H1 (cell line): ENCODE results near the gene GPR15. TPM values are rescaled to one million over a fixed set of nuclear protein-coding genes. Genes with fewer than 3 reads are reported as not detected.

Experiments used
- polyA plus RNA-seq, 7 experiments: library from polyadenylated mRNA; depleted of rRNA in 3 of 7; stranded (reverse) in 5 of 7; unstranded in 2 of 7; fragments of >200 nt in 5 of 7; fragments of 200-250 nt in 2 of 7; gene quantifications; 1 replicate in 5 of 7; 2 replicates in 1 of 7; 4 replicates in 1 of 7; pipeline versions ENCODE4 v1.2.1 to v1.2.3, GENCODE V29; 2011 to 2013; ENCODE audit warnings: missing spikeins in 2 of 7, mixed read lengths in 2 of 7
- total RNA-seq: library from RNA; stranded (reverse); fragmentation: NEBNext Ultra II Directional; extraction: Animal tissue kit (Norgen Biotek cat#: 25700); gene quantifications from 2 replicates; pipeline ENCODE4 v1.2.1, GENCODE V29; 2021
- TF ChIP-seq, protein P1 (sequence below): fragments of 300-600 bp; sonication (generic); IDR thresholded peaks from 2 replicates; pipeline ENCODE4 v1.7.1; 2012; ENCODE audit warnings: low read length, moderate library complexity, mild to moderate bottlenecking, inconsistent platforms; ENCODE audit not compliant: insufficient replicate concordance

GPR15 gene
- total and polyA plus RNA-seq, 2 of the 8 experiments (the other 6 are each of a cell fraction or from before 2014, with no cell fraction given): not detected

DNA sequence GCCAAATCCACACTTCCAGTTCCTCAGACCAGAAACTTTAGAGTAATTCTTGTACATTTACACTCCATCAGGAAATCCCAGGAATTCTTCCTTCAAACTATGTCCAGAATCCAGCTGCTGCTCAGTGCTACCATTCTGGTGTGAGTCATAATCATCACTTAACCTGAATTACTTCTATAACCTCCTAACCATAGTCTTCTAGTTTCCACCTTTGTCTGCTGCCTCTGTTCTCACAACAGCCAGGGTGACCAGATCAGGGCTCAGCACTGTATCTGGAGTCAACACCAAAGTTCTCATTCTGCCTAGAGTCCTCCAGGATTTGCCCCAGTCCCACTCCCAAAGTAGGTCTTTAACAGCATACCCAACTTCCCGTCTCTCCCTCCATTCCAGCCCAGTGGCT, 12.4 kb upstream of the GPR15 start (continued):
- TF ChIP-seq, protein P1, sequence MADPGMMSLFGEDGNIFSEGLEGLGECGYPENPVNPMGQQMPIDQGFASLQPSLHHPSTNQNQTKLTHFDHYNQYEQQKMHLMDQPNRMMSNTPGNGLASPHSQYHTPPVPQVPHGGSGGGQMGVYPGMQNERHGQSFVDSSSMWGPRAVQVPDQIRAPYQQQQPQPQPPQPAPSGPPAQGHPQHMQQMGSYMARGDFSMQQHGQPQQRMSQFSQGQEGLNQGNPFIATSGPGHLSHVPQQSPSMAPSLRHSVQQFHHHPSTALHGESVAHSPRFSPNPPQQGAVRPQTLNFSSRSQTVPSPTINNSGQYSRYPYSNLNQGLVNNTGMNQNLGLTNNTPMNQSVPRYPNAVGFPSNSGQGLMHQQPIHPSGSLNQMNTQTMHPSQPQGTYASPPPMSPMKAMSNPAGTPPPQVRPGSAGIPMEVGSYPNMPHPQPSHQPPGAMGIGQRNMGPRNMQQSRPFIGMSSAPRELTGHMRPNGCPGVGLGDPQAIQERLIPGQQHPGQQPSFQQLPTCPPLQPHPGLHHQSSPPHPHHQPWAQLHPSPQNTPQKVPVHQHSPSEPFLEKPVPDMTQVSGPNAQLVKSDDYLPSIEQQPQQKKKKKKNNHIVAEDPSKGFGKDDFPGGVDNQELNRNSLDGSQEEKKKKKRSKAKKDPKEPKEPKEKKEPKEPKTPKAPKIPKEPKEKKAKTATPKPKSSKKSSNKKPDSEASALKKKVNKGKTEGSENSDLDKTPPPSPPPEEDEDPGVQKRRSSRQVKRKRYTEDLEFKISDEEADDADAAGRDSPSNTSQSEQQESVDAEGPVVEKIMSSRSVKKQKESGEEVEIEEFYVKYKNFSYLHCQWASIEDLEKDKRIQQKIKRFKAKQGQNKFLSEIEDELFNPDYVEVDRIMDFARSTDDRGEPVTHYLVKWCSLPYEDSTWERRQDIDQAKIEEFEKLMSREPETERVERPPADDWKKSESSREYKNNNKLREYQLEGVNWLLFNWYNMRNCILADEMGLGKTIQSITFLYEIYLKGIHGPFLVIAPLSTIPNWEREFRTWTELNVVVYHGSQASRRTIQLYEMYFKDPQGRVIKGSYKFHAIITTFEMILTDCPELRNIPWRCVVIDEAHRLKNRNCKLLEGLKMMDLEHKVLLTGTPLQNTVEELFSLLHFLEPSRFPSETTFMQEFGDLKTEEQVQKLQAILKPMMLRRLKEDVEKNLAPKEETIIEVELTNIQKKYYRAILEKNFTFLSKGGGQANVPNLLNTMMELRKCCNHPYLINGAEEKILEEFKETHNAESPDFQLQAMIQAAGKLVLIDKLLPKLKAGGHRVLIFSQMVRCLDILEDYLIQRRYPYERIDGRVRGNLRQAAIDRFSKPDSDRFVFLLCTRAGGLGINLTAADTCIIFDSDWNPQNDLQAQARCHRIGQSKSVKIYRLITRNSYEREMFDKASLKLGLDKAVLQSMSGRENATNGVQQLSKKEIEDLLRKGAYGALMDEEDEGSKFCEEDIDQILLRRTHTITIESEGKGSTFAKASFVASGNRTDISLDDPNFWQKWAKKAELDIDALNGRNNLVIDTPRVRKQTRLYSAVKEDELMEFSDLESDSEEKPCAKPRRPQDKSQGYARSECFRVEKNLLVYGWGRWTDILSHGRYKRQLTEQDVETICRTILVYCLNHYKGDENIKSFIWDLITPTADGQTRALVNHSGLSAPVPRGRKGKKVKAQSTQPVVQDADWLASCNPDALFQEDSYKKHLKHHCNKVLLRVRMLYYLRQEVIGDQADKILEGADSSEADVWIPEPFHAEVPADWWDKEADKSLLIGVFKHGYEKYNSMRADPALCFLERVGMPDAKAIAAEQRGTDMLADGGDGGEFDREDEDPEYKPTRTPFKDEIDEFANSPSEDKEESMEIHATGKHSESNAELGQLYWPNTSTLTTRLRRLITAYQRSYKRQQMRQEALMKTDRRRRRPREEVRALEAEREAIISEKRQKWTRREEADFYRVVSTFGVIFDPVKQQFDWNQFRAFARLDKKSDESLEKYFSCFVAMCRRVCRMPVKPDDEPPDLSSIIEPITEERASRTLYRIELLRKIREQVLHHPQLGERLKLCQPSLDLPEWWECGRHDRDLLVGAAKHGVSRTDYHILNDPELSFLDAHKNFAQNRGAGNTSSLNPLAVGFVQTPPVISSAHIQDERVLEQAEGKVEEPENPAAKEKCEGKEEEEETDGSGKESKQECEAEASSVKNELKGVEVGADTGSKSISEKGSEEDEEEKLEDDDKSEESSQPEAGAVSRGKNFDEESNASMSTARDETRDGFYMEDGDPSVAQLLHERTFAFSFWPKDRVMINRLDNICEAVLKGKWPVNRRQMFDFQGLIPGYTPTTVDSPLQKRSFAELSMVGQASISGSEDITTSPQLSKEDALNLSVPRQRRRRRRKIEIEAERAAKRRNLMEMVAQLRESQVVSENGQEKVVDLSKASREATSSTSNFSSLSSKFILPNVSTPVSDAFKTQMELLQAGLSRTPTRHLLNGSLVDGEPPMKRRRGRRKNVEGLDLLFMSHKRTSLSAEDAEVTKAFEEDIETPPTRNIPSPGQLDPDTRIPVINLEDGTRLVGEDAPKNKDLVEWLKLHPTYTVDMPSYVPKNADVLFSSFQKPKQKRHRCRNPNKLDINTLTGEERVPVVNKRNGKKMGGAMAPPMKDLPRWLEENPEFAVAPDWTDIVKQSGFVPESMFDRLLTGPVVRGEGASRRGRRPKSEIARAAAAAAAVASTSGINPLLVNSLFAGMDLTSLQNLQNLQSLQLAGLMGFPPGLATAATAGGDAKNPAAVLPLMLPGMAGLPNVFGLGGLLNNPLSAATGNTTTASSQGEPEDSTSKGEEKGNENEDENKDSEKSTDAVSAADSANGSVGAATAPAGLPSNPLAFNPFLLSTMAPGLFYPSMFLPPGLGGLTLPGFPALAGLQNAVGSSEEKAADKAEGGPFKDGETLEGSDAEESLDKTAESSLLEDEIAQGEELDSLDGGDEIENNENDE: no peak
